Measurements from ENCODE around the gene PPP1R16B.

Gene PPP1R16B

DNA sequence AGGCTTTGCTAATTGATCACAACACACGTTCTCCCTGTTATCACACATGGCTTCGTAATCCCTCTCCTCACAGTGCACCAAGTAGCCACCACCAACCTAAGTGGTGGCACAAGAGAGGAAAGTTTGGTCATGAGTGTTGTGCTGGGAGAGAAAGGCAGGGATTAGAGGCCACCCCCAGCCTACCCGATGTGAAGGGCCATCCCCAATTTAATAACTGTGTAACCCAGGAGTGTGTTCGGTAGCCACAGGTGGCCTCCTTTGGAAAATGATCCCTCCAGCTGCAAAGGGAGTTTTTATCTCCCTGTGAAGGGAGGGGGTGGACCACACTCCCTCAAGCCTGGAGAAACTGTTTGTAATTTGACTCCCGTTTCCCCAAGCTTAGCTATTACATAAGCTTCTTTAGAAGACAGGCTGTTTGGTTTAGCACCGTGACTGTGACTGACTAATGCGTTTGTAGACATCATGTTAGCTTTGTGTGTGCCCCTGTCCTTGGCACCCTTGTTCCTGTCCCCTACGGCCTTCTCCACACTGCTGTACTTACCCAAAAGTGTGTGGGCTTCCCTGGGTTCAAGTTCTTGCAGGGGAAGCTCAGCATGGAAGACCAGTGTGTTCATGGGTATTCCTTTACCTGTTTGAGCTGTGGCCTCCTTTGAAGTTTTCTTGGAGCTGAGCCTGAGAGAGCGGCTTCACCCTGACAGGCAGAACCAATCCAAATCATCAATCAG is 20.6 kb downstream of the PPP1R16B start:
- Histone ChIP-seq H3K27ac (no peak overlapping the region), H3K36me3 (replicated peaks) (no peaks in the 10 kb centered on the region), H3K27me3 (replicated peaks) (peaks cover 9% of the 10 kb centered on the region), H3K4me3 (ENCODE audit: low read depth, low read length) (no peak overlapping the region)
- DNase-seq: peak; percentile 73
- in situ Hi-C loops (cut with HindIII; ENCODE audit: low pct_ligation_motif_present, low sequenced_read_pairs): no loop called here
- TF ChIP-seq, protein P1, sequence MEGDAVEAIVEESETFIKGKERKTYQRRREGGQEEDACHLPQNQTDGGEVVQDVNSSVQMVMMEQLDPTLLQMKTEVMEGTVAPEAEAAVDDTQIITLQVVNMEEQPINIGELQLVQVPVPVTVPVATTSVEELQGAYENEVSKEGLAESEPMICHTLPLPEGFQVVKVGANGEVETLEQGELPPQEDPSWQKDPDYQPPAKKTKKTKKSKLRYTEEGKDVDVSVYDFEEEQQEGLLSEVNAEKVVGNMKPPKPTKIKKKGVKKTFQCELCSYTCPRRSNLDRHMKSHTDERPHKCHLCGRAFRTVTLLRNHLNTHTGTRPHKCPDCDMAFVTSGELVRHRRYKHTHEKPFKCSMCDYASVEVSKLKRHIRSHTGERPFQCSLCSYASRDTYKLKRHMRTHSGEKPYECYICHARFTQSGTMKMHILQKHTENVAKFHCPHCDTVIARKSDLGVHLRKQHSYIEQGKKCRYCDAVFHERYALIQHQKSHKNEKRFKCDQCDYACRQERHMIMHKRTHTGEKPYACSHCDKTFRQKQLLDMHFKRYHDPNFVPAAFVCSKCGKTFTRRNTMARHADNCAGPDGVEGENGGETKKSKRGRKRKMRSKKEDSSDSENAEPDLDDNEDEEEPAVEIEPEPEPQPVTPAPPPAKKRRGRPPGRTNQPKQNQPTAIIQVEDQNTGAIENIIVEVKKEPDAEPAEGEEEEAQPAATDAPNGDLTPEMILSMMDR (IDR thresholded peaks at IDR 0.05; ENCODE audit: low read depth, low read length, missing control alignments): no peak

DNA sequence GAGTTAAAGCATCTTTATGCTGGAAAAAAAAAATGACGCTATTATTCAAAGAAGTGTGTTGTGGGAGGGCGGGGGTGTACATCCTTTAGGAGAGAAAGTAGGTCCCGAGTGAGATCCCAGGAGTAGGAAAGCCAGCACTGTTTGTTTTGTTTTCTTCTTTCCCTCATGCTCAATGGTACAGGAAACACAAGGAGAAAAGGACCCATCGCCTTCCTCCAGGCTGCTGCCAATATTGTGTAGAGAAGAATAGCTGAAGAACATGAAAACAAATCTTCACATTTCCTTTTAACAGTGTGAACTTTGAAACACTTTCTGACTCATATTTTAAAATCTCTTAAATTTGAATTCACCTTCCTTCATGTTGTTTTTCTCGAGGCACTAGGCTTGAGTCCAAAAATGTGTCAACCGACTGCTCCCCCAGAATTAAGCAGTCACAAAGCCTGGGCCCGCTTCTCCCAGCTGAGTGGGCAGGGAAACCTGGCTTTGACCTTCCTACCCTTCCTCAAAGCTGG is 22.3 kb downstream of the PPP1R16B start:
- no peak overlapping the region for H3K27ac ChIP-seq
- DNase-seq: no peak

DNA sequence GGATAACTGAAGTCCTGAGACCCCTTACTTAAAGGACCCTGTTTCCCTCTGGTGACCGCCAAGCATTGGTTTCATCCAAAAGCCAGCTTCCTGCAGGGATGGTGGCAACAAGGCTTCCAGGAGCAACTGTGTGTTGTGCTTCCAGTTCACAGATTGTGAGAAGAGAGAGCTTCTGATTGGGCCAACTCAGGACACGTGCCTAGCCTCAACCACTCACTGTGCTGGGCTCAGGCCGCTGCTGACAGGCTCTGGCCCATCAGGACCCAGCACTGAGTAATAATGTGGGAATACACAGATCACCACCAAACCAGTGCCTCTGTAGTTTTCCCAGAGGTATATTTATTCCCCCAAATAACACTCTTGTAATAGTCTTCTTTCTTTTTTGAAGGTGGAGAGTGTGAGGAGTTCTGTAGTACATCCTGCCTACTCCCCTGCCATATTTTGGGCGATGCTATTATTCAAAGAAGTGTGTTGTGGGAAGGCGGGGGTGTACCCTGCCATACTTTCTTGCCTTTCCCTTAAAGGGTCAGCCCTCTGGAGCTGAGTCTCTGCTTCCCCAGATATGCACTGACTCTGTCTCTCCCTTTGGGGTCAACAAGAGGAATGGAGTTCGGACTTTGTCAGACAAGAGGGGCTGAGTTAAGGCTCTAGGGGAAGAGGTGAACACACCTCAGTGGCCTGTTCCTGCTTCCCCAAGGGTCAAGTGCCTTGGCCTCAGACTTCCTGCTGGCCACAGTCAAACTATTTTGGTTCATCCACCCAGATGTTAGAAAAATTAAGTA is 23.2 kb downstream of the PPP1R16B start:
- in situ Hi-C loops (cut with HindIII; ENCODE audit: low pct_ligation_motif_present, low sequenced_read_pairs): no loop called here
- TF ChIP-seq, protein P1 (IDR thresholded peaks at IDR 0.05; ENCODE audit: low read depth, low read length, missing control alignments): no peak
- Histone ChIP-seq H3K27ac (no peak overlapping the region), H3K27me3 (replicated peaks) (peaks cover 9% of the 10 kb centered on the region), H3K4me3 (ENCODE audit: low read depth, low read length) (no peak overlapping the region), H3K36me3 (replicated peaks) (no peaks in the 10 kb centered on the region)
- DNase-seq: no peak

More for the DNA sequence above, 22.3 kb downstream of the PPP1R16B start:
- Histone ChIP-seq H3K4me3 (ENCODE audit: low read depth, low read length) (no peak overlapping the region), H3K27me3 (replicated peaks) (peaks cover 9% of the 10 kb centered on the region), H3K36me3 (replicated peaks) (no peaks in the 10 kb centered on the region)
- TF ChIP-seq, protein P1 (IDR thresholded peaks at IDR 0.05; ENCODE audit: low read depth, low read length, missing control alignments): no peak
- in situ Hi-C loops (cut with HindIII; ENCODE audit: low pct_ligation_motif_present, low sequenced_read_pairs): no loop called here

DNA sequence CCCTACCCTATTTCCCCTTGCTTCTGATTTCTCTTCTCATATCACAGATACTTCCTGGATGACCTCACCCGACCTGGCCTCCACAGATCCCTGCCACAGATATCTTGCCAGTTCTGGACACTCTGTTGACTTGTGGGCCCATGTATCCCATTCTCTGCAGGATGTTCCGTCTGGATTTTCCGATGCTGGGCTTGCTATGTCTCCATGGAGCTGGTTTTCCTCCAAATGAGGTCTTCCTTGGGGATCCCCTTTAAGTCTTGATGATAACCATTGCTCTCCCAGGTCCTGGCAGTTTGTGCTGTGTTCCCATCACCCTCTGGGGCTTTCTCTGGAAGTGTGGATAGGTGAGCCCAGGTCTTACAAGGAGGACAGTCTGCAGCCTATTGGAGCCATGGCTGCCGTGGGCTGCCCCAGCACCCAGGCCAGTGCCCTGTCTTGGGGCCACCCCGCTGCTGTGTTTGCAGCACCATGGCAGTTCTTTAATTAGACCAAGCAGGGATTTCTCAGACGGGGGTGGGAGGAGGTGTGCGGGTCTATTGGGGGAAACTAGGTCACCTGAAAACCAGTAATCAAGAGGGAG is 23.9 kb downstream of the PPP1R16B start:
- no peak for DNase-seq
- H3K27ac ChIP-seq: no peak overlapping the region
- no peaks in the 10 kb centered on the region for H3K36me3 ChIP-seq (replicated peaks)
- in situ Hi-C loops (cut with HindIII; ENCODE audit: low pct_ligation_motif_present, low sequenced_read_pairs): no loop called here
- peaks cover 7% of the 10 kb centered on the region for H3K27me3 ChIP-seq (replicated peaks)
- H3K4me3 ChIP-seq (ENCODE audit: low read depth, low read length): no peak overlapping the region
- TF ChIP-seq, protein P1 (IDR thresholded peaks at IDR 0.05; ENCODE audit: low read depth, low read length, missing control alignments): no peak

DNA sequence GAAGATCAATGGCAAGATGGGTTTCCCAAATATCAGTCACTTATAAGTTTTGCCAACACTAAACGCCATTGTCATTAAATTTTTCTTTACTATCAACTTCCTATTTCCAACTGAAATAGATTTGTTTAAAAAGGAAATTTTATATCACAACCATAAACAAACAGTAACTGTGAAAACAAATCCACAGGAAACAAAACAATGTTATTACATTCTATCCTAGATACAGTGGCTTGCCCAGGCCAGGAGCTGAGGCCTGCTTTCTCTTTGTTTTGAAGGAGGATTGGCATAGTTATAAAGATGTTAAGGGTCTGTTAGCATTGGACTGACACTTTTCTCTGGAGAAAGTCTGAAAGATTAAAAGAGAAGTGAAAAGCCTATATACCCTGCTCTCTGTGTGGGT is 24.9 kb downstream of the PPP1R16B start:
- TF ChIP-seq, protein P1 (IDR thresholded peaks at IDR 0.05; ENCODE audit: low read depth, low read length, missing control alignments): no peak
- no peaks in the 10 kb centered on the region for H3K27me3 ChIP-seq (replicated peaks)
- DNase-seq: no peak
- in situ Hi-C loops (cut with HindIII; ENCODE audit: low pct_ligation_motif_present, low sequenced_read_pairs): no loop called here
- no peak overlapping the region for H3K27ac ChIP-seq
- no peaks in the 10 kb centered on the region for H3K36me3 ChIP-seq (replicated peaks)
- H3K4me3 ChIP-seq (ENCODE audit: low read depth, low read length): no peak overlapping the region

All from brain microvascular endothelial cell (primary cell).